Left renal pelvis (tissue), 4 donors: ENCODE measurements around the gene CEP350. TPM values are rescaled to one million over a fixed set of nuclear protein-coding genes. Genes with fewer than 3 reads are reported as not detected.

ENCODE experiments used
- DNase-seq, 4 donors: peaks; one replicate each; pipeline ENCODE4 v3.0.0-alpha.2; 2013; ENCODE audit warnings: low read depth in 4 of 4, low spot score in 3 of 4
- polyA plus RNA-seq, 4 donors: library from polyadenylated mRNA; unstranded; fragments of 120-200 nt; gene quantifications; one replicate each; pipeline ENCODE4 v1.2.1, GENCODE V29; 2013; ENCODE audit not compliant: insufficient read length in 4 of 4

The CEP350 gene
- 10 to 100 TPM; 20.7 to 31.5 (median 28.7) TPM for polyA plus RNA-seq

- DNase-seq, result peak; percentile 97 to 98 (median 98)
Observed at GRCh38 chr1:179954493-179955286, at the start of gene CEP350. TSS of gene CEP350 (plus strand) at chr1:179954810. CDS start at chr1:179986182, 31,372 bp downstream.

GRCh38 chr1:179910934-179911333 is 43.7 kb upstream of the CEP350 start:
- no peak for DNase-seq

GRCh38 chr1:179911812-179912211 is 42.8 kb upstream of the CEP350 start:
- DNase-seq, result no peak

- no peak for DNase-seq
Observed at GRCh38 chr1:179917601-179918429, 36.8 kb upstream of the CEP350 start.

GRCh38 chr1:179921472-179921871 is 33.1 kb upstream of the CEP350 start:
- DNase-seq, result no peak

- no peak for DNase-seq
Observed at GRCh38 chr1:179921981-179922872, 32.4 kb upstream of the CEP350 start.

- no peak for DNase-seq
Observed at GRCh38 chr1:179923029-179923428, 31.6 kb upstream of the CEP350 start.

- no peak for DNase-seq
Observed at GRCh38 chr1:179924268-179924667, 30.3 kb upstream of the CEP350 start.

GRCh38 chr1:179925302-179925701 is 29.3 kb upstream of the CEP350 start:
- no peak for DNase-seq

GRCh38 chr1:179925922-179926849 is 28.4 kb upstream of the CEP350 start:
- DNase-seq, result no peak

- DNase-seq, result no peak
Observed at GRCh38 chr1:179926850-179927205, 27.8 kb upstream of the CEP350 start.

GRCh38 chr1:179929955-179930798 is 24.4 kb upstream of the CEP350 start:
- no peak for DNase-seq

- DNase-seq, result no peak
Observed at GRCh38 chr1:179930867-179931266, 23.7 kb upstream of the CEP350 start.

GRCh38 chr1:179933219-179933618 is 21.4 kb upstream of the CEP350 start:
- DNase-seq, result no peak

- DNase-seq, result no peak
Observed at GRCh38 chr1:179935909-179936496, 18.6 kb upstream of the CEP350 start.

- DNase-seq, result no peak
Observed at GRCh38 chr1:179937668-179938254, 16.8 kb upstream of the CEP350 start.

GRCh38 chr1:179938752-179939151 is 15.9 kb upstream of the CEP350 start:
- no peak for DNase-seq

GRCh38 chr1:179939941-179940340 is 14.7 kb upstream of the CEP350 start:
- DNase-seq, result no peak
